GM21367 (cell line): ENCODE measurements around the gene RBM8A.

Experiments used
- ATAC-seq: cut with Tn5 transposase; IDR thresholded peaks from one replicate; pipeline ENCODE4 v1.9.1; 2021; ENCODE audit not compliant: unreplicated experiment

The RBM8A gene

GRCh38 chr1:145884675-145885074 is 42.6 kb downstream of the RBM8A start:
- ATAC-seq = no peak

GRCh38 chr1:145879775-145880174 is 47.5 kb downstream of the RBM8A start:
- no peak for ATAC-seq

- ATAC-seq = no peak
Observed at GRCh38 chr1:145878724-145879123, 48.6 kb downstream of the RBM8A start.

- no peak for ATAC-seq
Observed at GRCh38 chr1:145877923-145878486, 49.3 kb downstream of the RBM8A start.

GRCh38 chr1:145874646-145875045 is 52.6 kb downstream of the RBM8A start:
- ATAC-seq = no peak

- no peak for ATAC-seq
Observed at GRCh38 chr1:145871994-145872924, 55.0 kb downstream of the RBM8A start.
